ENCODE data around the gene SDHAF3. TPM values are rescaled to one million over a fixed set of nuclear protein-coding genes. Genes with fewer than 3 reads are reported as not detected.

SDHAF3 gene
- total RNA-seq, 2 donors from 2014 or later: 18.9 to 25.2 TPM

DNA sequence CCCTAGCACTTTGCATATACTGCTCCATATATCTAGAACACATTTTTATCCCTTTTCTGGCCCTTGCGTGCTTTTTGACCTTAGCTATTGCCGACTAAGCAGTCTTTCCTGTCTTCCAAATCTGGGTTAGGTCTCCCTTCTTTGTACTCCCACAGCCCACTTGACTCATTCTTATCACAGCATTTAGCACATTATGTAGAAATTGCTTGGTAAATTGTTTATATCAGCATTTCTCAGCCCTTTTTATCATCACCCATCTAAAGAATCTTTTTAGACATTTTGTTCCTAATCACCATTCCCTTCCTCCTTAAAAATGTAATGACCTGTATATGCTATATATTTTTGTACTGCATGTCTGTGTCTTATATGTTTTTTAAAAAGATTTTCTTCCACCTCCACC, 101.7 kb downstream of the SDHAF3 start:
- H3K4me3 ChIP-seq: no peak overlapping the region

DNA sequence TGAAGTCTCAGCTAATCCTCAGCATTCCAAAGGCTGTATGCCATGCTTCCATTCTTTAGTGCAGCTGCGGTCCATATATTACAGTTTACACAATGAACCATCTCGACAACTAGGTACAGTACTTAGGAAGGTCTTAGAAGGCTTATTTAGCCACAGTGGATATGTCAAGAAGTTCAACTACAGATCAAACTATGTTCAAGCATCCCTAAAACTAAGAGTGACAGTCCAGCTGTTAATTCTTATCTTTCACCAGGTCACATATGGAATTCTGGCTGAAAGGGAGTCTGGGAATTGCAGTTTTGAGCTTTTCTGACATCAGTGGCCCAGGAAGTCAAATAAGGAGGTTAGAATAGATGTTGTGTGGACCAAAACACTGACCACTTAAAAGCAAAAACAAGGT, 106.8 kb downstream of the SDHAF3 start:
- TF ChIP-seq, protein P1, sequence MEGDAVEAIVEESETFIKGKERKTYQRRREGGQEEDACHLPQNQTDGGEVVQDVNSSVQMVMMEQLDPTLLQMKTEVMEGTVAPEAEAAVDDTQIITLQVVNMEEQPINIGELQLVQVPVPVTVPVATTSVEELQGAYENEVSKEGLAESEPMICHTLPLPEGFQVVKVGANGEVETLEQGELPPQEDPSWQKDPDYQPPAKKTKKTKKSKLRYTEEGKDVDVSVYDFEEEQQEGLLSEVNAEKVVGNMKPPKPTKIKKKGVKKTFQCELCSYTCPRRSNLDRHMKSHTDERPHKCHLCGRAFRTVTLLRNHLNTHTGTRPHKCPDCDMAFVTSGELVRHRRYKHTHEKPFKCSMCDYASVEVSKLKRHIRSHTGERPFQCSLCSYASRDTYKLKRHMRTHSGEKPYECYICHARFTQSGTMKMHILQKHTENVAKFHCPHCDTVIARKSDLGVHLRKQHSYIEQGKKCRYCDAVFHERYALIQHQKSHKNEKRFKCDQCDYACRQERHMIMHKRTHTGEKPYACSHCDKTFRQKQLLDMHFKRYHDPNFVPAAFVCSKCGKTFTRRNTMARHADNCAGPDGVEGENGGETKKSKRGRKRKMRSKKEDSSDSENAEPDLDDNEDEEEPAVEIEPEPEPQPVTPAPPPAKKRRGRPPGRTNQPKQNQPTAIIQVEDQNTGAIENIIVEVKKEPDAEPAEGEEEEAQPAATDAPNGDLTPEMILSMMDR (IDR thresholded peaks at IDR 0.05): no peak

More for the DNA sequence above, 101.7 kb downstream of the SDHAF3 start:
- Histone ChIP-seq H3K36me3 (no peaks in the 10 kb centered on the region), H3K4me1 (no peaks in the 10 kb centered on the region), H3K9me3 (no peaks in the 10 kb centered on the region), H3K27me3 (no peaks in the 10 kb centered on the region), H3K27ac (no peak overlapping the region), H3K9ac (ENCODE audit: low read depth in 2 of 2, low read length in 2 of 2) (no peak overlapping the region)
- no peak for DNase-seq
- TF ChIP-seq, protein P1 (IDR thresholded peaks at IDR 0.05): no peak
- intact Hi-C loops (cut with DNase I): no loop called here

DNA sequence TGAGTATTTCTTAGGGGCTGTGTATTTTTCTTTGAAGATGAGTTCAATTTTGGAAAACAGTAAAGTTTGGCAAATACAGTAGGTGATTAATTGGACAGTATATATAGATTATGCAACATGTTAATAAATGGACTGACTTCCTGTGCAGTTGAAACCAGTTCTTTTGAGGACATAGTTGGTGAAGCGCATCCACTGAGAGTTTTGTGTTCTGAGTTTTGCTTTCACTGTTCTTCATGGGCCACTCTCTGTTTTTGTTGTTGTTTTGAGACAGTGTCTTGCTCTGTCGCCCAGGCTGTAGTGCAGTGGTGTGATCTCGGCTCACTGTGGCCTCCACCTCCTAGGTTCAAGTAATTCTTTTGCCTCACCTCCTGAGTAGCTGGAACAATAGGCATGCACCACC, 109.0 kb downstream of the SDHAF3 start:
- TF ChIP-seq, protein P1 (IDR thresholded peaks at IDR 0.05): no peak
- no peaks in the 10 kb centered on the region for H3K36me3 ChIP-seq
- H3K27me3 ChIP-seq: no peaks in the 10 kb centered on the region
- no peaks in the 10 kb centered on the region for H3K4me1 ChIP-seq
- intact Hi-C loops (cut with DNase I): no loop called here
- H3K9ac ChIP-seq (ENCODE audit: low read depth in 2 of 2, low read length in 2 of 2): no peak overlapping the region
- H3K27ac ChIP-seq: no peak overlapping the region
- H3K9me3 ChIP-seq: no peaks in the 10 kb centered on the region
- DNase-seq: no peak
- H3K4me3 ChIP-seq: no peak overlapping the region

More for the DNA sequence above, 106.8 kb downstream of the SDHAF3 start:
- no peak overlapping the region for H3K9ac ChIP-seq (ENCODE audit: low read depth in 2 of 2, low read length in 2 of 2)
- H3K36me3 ChIP-seq: no peaks in the 10 kb centered on the region
- DNase-seq: no peak
- intact Hi-C loops (cut with DNase I): no loop called here
- no peak overlapping the region for H3K27ac ChIP-seq
- no peaks in the 10 kb centered on the region for H3K4me1 ChIP-seq
- H3K9me3 ChIP-seq: no peaks in the 10 kb centered on the region
- no peaks in the 10 kb centered on the region for H3K27me3 ChIP-seq
- no peak overlapping the region for H3K4me3 ChIP-seq

Other genes starting within 250 kb of the SDHAF3 start
- not detected for gene DLX6, start 112.1 kb upstream of the SDHAF3 start, total RNA-seq
- not detected for gene DLX5, start 92.9 kb upstream of the SDHAF3 start, total RNA-seq

Measured in colonic mucosa (tissue), 4 donors.